GM21825 (cell line): ENCODE measurements around the gene DLG2.

Experiments
- ATAC-seq: cut with Tn5 transposase; IDR thresholded peaks from one replicate; pipeline ENCODE4 v1.9.1; 2021; ENCODE audit warnings: mild to moderate bottlenecking, moderate library complexity; ENCODE audit not compliant: unreplicated experiment

The DLG2 gene

DNA sequence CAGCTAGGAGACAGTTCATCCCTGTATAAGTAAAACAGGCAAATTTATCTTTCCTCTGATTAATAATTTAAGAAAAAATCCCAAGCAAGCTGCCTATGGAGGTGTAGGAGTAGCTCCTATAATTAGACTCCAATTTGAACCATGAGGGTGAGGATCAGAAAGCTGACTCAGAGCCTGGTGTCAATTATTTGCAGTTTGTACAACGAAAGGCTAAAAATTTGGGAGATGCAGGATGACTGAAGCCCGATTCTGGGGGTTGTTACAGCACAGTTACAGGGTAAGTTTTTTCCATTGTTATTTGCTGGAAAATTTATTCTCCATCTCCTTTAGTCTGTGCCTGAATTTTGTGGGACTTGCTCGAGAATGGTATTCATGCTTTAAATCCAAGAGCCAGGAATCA is 1981.6 kb downstream of the DLG2 start:
- no peak for ATAC-seq

DNA sequence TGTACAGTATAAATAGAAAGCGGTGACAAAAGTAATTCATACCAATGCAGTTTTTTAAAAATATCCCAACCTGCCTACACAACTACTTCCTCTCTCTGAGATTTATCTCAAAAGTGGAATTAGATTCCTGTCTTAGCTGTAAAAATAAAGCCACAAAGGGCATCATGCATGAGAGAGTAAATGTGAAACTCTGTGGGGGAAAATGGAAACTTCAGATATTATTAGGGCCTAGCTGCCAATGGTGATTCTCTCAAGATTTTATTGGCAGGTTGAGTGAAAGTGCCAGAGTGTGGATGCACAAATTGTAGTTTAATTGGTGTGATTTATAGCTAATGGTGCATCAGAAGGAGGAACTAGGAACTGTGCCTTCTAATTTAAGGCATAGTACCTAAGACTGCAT is 1984.0 kb downstream of the DLG2 start:
- no peak for ATAC-seq

DNA sequence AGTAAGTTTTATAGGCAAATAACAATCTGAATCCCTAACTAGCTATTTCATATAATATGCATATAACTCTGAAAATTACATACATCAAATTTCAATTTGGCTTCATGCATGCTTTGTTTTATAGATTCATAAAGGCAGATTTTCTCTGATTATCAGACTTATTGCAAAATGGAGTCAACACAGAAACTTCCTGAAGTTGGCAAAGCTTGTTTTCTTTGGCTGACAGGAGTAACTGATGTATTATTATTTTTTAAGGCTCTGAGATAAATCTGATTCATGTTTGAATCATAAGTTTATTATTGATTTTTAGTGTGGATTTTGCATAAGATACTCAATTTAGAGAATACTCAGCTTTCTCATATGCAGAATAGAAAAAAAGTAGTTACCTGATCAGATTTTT is 1984.6 kb downstream of the DLG2 start:
- no peak for ATAC-seq

DNA sequence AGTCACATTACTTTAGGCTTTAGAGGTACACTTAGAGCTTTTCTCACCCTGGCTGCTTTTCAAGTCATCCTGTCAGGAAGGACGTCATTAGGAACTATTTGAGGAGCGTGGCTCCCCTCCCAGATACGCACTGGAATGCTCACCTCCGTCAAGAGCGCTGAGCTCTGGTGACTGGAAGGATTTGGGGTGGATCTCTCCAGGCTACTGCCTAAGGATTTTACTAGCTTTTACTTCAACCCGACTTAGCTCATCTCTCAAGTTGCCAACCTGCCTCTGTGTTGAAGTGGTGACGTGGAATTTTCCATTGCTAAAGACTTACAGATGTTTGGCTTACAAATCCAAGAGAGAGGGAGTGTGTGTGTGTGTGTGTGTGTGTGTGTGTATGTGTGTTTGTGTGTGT is 1985.6 kb downstream of the DLG2 start:
- ATAC-seq: no peak

DNA sequence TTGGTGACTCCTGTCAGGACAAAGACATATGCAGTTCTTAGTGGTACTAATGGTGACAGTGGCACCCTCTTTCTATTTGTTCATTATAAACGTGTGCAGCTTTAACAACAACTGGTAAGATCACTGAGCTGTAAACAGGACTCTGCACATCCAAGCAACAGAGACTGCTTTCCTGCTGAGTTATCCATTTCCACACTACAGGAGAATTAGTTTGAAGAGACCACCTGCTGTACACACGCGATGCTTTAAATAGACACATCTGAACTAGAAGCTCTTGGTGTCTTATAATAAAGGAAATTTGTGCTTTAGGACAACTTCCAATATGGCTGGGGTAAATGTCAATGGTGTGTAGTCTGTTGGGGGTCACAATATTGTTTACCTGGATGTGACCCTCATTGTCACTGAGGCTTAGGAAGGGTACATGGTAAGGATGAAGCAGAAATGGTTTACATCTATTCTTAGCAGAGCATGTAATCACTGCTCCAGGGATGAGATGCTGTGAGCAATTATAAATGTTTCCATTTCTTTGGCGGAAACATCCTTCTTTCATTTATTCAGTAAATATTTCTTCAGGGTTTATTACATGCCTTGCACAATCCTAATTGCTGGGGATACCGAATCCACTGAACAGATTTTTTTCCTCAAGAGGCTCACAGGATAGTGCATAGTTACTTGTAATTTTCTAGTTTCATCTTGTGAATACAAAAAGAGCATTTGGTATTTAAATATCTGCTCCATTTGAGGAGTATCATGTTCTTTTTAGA is 1987.0 kb downstream of the DLG2 start:
- no peak for ATAC-seq

DNA sequence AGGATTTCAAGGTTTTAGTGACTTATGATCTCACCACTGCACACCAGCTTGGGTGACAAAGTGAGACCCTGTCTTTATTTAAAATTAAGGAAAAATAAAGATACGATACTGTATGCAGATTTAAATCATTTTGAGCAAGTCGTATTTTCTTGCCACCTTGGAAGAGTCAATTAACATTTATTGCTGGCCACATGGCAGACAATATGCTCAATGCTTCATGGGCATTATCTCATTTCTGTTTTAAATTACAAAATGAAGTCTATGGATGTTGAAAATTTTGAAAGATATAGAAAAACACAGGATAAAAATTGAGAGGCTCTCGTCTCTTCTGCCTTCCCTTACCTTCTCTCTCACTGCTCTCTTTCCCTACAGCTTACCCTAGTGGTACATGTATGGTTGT is 1992.0 kb downstream of the DLG2 start:
- no peak for ATAC-seq

DNA sequence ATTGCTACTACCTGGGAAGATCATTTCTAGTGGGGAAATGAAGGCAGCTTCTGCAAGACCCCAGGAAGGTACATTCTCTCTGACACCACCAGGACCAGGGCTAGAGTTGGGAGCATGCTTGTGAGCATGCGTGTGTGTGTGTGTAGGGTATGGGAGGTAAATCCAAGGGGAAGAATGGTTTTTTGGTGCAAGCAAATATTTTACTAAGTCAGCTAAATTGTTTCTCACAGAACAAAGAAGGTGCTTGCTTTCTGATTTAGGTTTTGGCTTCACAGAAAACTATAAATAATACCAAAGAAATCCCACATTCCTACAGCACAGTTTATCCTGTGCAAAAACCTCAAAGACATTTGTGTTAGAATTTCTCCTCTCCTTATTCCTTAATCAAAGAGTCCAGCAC is 1996.9 kb downstream of the DLG2 start:
- no peak for ATAC-seq

DNA sequence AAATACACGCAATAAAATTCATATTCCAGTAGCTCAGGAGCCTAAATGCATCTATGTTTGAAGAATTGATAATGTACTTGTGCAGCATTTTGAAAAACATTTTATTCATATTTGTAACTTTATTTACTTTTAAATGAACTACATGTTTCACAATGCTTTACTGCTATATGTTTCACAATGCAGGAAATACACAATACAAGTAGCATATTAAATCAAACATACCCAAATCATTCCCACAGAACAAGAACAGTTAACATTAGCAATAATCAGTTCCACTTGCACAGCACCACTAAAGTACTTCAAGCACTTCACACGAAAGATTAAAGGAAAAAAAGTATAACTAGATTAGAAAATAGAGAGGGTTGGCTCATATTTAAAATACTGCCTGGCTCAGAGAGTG is 1997.4 kb downstream of the DLG2 start:
- ATAC-seq: no peak

DNA sequence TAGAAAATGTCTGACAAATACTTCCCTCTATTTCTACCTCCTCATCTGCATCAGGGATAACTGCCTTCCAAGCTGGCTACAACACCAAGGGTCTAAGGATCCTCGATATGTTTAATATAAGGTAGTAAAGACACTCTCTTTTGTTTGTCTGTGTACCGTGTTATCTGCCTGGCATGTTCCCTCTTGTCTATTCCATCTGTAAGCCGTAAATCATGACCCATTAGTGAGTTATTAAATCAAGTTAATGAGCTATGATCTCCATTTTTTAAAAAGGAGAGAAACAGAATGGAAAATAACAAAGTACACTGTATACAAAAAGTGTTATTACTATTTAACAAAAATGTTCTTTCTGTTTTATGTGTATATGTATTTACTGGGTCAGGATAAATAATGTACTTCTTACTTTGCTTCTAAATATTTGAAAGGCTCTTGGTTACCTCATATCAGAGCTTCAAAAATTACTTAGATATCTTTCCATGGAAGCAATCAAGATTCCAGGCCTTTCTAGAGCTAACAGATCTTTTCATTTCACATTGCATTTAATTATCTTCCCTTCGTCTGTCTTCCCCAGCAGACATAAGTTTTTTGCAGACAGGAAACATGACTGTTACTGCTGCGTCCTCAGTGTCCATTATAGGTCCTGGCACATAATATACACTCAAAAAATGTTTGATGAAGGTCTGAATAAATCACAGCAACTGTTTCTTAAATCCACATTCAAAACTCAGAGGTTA is 1998.4 kb downstream of the DLG2 start:
- no peak for ATAC-seq

DNA sequence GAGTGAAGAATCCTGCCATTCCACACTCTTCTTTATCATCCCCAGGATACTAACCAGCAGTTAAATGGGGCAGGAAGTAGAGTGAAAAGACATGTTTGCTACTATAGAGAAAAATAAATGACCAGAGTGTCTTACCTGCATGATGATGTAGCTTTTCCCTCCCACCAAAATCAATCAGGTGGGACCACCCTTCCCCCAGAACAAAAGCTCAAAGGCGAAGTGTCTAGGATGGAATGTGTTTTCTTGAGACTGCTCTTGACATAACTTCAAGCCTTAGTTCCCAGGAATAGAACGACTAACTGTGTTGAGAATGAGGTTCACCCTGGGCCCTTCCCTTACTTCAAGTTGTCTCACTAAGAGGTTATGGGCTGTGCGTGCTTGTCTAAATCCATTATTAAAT is 2001.8 kb downstream of the DLG2 start:
- no peak for ATAC-seq

DNA sequence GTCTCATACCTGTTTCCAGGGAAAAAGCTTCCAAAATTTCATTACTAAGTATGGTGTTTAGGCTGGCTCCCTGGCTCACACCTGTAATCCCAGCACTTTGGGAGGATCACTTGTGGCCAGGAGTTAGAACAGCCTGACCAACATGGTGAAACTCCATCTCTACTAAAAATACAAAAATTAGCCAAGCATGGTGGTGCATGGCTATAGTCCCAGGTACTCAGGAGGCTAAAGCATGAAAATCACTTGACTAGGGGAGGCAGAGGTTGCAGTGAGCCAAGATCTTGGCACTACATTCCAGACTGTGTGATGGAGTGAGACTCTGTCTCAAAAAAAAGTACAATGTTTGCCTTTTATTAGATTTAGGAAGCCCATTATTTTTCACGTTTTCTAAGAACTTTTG is 2009.5 kb downstream of the DLG2 start:
- ATAC-seq: no peak

DNA sequence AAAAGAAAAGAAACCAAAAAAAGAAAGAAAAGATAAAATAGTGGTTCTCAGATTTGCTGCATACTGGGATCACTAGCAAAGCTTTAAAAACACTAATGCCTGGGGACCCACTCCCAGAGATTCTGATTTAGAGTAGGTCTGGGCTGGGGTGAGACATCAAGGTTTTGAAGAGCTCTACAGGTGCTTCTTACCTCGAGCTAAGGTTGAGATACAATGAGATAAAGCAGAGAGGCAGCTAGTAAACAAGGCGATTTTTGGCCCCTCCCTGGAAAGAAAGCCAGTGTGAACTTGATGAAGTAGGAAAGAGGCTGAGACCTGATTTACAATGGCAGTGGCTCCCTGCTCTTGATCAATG is 2013.4 kb downstream of the DLG2 start:
- ATAC-seq: peak; percentile 32

DNA sequence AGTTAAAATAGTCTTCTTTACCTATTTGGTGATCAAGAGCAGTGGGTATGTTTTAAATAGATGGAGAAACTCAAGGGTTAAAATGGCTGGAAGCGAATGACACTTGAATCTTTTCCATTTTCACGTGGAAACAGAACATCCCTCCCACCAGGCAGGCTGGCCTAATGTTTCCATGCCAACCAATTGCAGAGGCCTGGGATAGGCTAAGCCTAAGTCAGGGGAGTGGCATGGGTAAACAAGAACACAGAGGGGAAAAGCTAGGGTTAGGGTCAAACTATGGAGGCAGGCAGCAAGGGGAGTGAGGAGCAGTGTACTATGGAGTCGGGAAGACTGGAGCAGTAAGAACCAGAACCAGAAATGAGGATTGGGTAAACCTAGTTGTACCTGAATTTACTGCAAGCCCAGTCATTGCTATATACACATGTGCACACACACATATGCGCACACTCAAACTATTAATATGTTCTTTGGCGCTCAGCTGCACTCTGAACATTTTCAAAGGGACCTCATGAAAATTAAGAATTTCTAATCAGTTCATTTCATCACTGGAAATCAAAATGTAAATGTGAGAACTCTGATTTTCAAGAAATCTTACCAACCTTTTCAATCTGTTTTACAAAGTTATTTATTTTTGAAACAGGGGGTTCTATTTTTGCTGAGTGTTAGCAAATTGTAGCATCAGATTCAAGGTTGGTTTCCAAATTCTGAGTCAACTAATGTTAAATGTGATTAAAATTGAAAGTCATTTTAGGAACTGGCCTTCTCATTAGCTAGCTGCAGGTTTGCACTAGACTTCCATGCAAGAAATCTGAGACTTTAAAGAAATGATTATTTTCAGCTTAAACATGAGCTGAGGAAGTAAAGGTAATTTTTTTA is 2014.0 kb downstream of the DLG2 start:
- ATAC-seq: peak; percentile 90

DNA sequence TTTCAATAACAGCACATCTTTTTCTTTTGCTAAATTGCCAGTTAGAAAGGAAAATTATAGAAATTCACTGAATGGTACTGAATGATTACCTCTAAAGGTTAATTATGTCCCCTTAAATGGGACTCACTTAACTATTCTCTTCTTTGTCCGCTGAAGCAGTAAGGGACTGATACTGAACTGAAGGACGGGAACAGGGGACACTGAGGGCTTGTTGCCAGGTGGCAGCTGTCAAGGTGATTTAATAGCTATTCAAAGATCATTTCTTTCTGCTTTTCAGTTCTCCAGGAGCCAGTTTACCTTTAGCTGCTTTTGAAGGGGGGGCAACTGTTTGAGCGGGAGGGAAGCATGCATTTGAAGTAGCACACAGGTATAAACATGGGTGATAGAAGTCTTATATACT is 2015.5 kb downstream of the DLG2 start:
- ATAC-seq: no peak

DNA sequence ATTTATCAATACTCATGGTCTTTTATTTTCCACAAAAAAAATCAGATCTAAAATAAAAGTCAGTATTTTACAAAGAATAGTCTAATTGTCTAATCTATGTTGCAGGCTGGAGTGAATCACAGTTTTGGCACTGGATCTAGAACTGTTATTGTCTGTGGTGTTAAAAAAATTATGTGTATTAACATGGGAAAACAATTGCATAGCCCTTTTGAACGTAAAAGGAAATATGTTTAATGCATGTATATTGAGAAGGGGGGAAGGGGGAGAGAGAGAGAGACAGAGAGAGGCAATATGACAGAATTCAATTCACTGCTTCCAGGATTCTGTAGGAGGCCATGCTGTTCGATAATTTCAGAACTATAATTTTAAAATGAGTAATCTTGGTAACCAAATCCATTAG is 2016.1 kb downstream of the DLG2 start:
- no peak for ATAC-seq

DNA sequence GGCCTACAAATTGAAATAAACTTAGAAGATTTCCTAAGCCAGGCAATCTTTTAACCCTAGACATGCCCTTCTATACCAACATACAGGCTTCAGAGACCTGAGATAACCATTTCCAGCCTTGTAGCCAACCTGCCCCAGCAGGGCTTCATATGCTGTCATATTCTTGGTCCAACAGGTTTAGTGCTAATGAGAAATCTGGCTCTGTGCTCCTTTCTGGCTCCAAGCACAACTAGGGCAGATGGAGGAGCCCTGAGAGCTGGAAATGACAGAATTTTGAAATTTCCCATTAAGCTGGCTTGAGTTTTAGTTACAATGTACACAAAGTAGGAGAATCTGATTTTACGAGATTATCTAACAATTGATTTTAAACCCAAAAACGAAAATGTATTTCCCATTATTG is 2018.0 kb downstream of the DLG2 start:
- ATAC-seq: no peak

DNA sequence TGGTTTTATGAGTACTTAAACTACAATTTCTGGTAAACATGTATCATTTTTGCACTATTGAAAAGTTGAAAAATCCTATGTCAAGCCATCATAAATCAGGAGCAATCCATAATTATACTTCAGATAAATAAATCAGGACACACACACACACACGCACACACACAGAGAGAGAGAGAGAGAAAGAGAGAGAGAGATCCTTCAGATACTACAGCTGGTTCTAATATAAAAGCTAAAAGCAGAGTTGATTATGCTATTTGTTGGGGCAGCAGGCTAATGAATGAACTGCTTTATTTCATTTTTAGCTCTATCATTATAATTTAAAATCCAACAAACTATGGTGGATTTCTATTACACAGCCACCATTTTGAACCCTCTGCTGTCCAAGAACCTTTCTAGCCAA is 2018.6 kb downstream of the DLG2 start:
- no peak for ATAC-seq

DNA sequence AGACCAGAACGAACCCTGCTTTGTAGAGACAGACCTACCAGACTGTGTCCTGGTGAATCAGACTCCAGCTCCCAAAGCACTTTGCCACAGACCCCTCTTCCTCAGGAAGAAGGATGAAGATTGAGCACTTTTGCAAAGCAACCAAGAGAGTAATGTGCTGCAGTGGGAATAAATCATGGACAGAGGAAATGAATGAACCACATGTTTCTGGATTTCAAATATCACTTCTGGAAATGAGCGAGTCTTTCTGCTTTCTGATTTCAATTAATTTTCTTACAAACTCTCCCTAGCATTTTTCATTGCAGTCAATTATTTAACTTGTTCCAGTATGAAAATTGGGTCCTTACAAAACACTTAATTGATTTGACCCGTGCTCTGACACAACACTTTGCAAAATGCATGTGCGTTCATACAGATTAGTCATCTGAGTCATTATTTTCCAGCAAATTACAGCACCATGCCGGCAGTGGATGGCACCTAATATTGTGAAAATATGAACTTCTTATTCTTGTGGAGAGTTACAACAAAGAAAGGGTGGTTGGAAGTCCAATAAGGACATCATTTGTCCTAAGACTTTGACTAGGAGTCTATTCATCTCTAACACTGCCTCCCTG is 2025.1 kb downstream of the DLG2 start:
- ATAC-seq: no peak

DNA sequence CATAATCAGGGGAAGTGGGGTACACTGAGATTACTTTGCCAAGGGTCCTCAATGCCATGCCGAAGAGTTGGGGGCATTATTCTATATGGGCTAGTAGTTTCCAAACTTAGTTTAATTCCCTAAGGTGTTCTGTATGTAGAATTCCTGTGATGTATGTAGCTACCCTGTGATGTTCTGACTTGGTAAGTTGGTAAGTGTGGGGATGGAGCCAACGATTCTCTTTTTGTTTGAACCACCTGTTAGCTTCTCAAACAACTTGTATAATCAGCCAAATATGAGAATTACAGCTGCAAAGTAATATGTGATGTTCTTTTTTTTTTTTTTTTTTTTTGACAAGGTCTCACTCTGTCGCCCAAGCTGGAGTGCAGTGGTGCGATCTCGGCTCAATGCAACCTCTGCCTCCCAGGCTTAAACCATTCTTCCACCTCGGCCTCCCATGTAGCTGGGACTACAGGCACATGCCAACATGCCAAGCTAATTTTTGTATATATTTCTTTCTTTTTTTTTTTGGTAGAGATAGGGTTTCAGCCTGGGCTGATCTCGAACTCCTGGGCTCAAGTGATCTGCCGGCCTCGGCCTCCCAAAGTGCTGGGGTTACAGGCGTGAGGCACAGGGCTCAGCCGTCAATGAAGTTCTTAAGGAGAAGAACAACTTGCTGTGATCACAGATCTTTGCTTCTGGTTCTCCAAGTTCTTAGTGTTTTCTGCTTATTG is 2025.8 kb downstream of the DLG2 start:
- ATAC-seq: no peak

DNA sequence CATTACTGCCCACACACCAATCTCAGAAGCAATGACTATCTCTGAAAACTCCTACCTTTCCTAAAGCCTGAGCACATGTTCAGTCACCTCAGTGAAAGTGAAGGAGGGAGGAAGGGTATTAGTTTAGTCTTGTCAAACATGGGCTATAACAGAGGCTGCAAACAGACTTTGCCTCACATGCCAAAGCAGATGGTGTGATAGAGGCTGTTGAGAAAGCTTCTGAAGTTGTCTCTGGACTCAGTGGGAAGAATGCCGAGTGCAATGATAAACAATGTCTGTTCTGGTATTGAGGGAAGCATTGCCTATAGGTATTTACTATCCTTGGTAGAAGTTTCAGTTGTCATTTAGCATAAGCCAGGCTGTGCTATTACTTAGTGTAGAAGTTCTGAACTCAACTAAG is 2026.5 kb downstream of the DLG2 start:
- ATAC-seq: no peak

DNA sequence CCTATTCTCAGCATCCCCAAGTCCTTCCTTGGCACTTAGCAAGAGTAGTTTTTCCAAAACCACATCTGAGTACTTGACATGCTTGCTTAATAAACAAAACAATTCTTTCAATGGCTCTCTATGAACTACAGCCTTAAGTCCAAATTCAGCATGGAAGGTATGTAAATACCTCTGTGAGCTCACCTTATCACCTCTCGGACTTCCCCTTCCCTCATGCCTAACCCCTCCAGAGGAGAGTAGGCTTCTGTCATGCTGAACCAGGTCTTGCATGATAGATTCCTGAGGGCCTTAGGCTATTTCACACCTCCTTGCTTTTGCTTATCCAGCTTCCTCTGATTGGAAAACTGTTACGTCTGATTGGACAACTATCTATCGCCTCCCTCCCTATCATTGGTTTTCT is 2028.1 kb downstream of the DLG2 start:
- no peak for ATAC-seq
